H9 (cell line): Measurements from ENCODE around the gene LRRC55. TPM values are rescaled to one million over a fixed set of nuclear protein-coding genes. Genes with fewer than 3 reads are reported as not detected.

Experiments
- DNase-seq: peaks from one replicate; pipeline ENCODE4 v3.0.0-alpha.2; 2017
- H2AFZ ChIP-seq: one replicate; pipeline ENCODE4 v1.6.1; 2013; ENCODE audit warnings: mild to moderate bottlenecking, low read length, control low read depth, moderate library complexity
- H2AK5ac ChIP-seq: 2 replicates; pipeline ENCODE4 v1.6.1; 2013; ENCODE audit warnings: low read length, control low read depth, mixed read lengths; ENCODE audit not compliant: insufficient read length
- H2BK120ac ChIP-seq: one replicate; pipeline ENCODE4 v1.6.1; 2013; ENCODE audit warnings: low read depth, mild to moderate bottlenecking, low read length, control low read depth, inconsistent platforms; ENCODE audit not compliant: poor library complexity, severe bottlenecking
- H2BK12ac ChIP-seq: 2 replicates; pipeline ENCODE4 v1.6.1; 2013; ENCODE audit warnings: low read length, control low read depth, mixed read lengths, low read depth; ENCODE audit not compliant: insufficient read length
- H2BK15ac ChIP-seq: 2 replicates; pipeline ENCODE4 v1.6.1; 2013; ENCODE audit warnings: low read depth, low read length, control low read depth
- H2BK20ac ChIP-seq: one replicate; pipeline ENCODE4 v1.6.1; 2013; ENCODE audit warnings: low read depth, mild to moderate bottlenecking, low read length, control low read depth, inconsistent platforms; ENCODE audit not compliant: poor library complexity, severe bottlenecking
- H2BK5ac ChIP-seq: 2 replicates; pipeline ENCODE4 v1.6.1; 2013; ENCODE audit warnings: low read length, control low read depth, mixed read lengths; ENCODE audit not compliant: insufficient read length
- H3K14ac ChIP-seq: 2 replicates; pipeline ENCODE4 v1.6.1; 2013; ENCODE audit warnings: low read length, control low read depth; ENCODE audit not compliant: insufficient read depth
- H3K18ac ChIP-seq: 2 replicates; pipeline ENCODE4 v1.6.1; 2013; ENCODE audit warnings: low read depth, mild to moderate bottlenecking, mixed read lengths, low read length, control low read depth; ENCODE audit not compliant: insufficient read length
- H3K23ac ChIP-seq: 2 replicates; pipeline ENCODE4 v1.6.1; 2013; ENCODE audit warnings: low read length, control low read depth, mixed read lengths, low read depth; ENCODE audit not compliant: insufficient read length
- H3K23me2 ChIP-seq: 2 replicates; pipeline ENCODE4 v1.6.1; 2013; ENCODE audit warnings: low read depth, mild to moderate bottlenecking, mixed read lengths, low read length, control low read depth; ENCODE audit not compliant: insufficient read length, poor library complexity, severe bottlenecking
- H3K27ac ChIP-seq: 2 replicates; pipeline ENCODE4 v1.5.1; 2013; ENCODE audit warnings: low read length, control low read depth, mixed read lengths, low read depth; ENCODE audit not compliant: insufficient read length
- H3K27me3 ChIP-seq: 2 replicates; pipeline ENCODE4 v1.6.1; 2013; ENCODE audit warnings: low read length, control low read depth, inconsistent platforms; ENCODE audit not compliant: insufficient read depth
- H3K4ac ChIP-seq: 2 replicates; pipeline ENCODE4 v1.6.1; 2013; ENCODE audit warnings: low read depth, mild to moderate bottlenecking, control low read depth, inconsistent platforms, low read length, moderate library complexity
- H3K4me1 ChIP-seq: 2 replicates; pipeline ENCODE4 v1.6.1; 2013; ENCODE audit warnings: low read length, control low read depth, inconsistent platforms; ENCODE audit not compliant: insufficient read depth
- H3K4me2 ChIP-seq: 2 replicates; pipeline ENCODE4 v1.6.1; 2013; ENCODE audit warnings: low read length, control low read depth, mixed read lengths; ENCODE audit not compliant: insufficient read length, insufficient read depth
- H3K56ac ChIP-seq: 2 replicates; pipeline ENCODE4 v1.6.1; 2013; ENCODE audit warnings: low read depth, mild to moderate bottlenecking, mixed read lengths, low read length, control low read depth; ENCODE audit not compliant: insufficient read length
- H3K79me1 ChIP-seq: 2 replicates; pipeline ENCODE4 v1.6.1; 2013; ENCODE audit warnings: low read depth, mild to moderate bottlenecking, moderate library complexity, low read length, control low read depth, inconsistent platforms; ENCODE audit not compliant: insufficient read depth, poor library complexity, severe bottlenecking
- H3K79me2 ChIP-seq: 2 replicates; pipeline ENCODE4 v1.6.1; 2013; ENCODE audit warnings: low read length, control low read depth, inconsistent platforms; ENCODE audit not compliant: insufficient read depth
- H3K9ac ChIP-seq: 2 replicates; pipeline ENCODE4 v1.6.1; 2013; ENCODE audit warnings: low read length, control low read depth, mixed read lengths; ENCODE audit not compliant: insufficient read length; ENCODE audit errors: extremely low read depth
- H3K9me3 ChIP-seq: one replicate; pipeline ENCODE4 v1.6.1; 2013; ENCODE audit warnings: low read depth, low read length, inconsistent platforms; ENCODE audit not compliant: control insufficient read depth
- H3T11ph ChIP-seq: one replicate; pipeline ENCODE4 v1.6.1; 2013; ENCODE audit warnings: mild to moderate bottlenecking, low read length, control low read depth, inconsistent platforms
- H4K20me1 ChIP-seq: one replicate; pipeline ENCODE4 v1.6.1; 2013; ENCODE audit not compliant: control insufficient read depth, insufficient read length, insufficient read depth
- H4K5ac ChIP-seq: 2 replicates; pipeline ENCODE4 v1.6.1; 2013; ENCODE audit warnings: low read depth, mild to moderate bottlenecking, mixed read lengths, low read length, control low read depth; ENCODE audit not compliant: insufficient read length
- H4K8ac ChIP-seq: replicated peaks from 2 replicates; pipeline ENCODE4 v1.6.1; 2013; ENCODE audit warnings: low read length, control low read depth, mixed read lengths, low read depth; ENCODE audit not compliant: insufficient read length
- H4K91ac ChIP-seq: 2 replicates; pipeline ENCODE4 v1.6.1; 2013; ENCODE audit warnings: low read depth, mild to moderate bottlenecking, moderate library complexity, mixed read lengths, low read length, control low read depth; ENCODE audit not compliant: insufficient read length
- H3K27ac Mint-ChIP-seq, 3 experiments: 2 replicates in 2 of 3; 3 replicates in 1 of 3; pipeline ENCODE4 v1.8.0; 2020 to 2021; ENCODE audit warnings: mixed read lengths in 3 of 3, mild to moderate bottlenecking in 1 of 3, moderate library complexity in 1 of 3
- H3K27me3 Mint-ChIP-seq: 2 replicates; pipeline ENCODE4 v1.8.0; 2021; ENCODE audit warnings: low read depth, mild to moderate bottlenecking, moderate library complexity, mixed read lengths
- H3K36me3 Mint-ChIP-seq, 3 experiments: 2 replicates in 2 of 3; 3 replicates in 1 of 3; pipeline ENCODE4 v1.8.0; 2020 to 2021; ENCODE audit warnings: low read depth in 3 of 3, mixed read lengths in 3 of 3; ENCODE audit not compliant: insufficient read depth in 1 of 3
- H3K4me1 Mint-ChIP-seq, 2 experiments: 2 replicates each; pipeline ENCODE4 v1.8.0; 2020; ENCODE audit warnings: mixed read lengths in 2 of 2
- H3K4me3 Mint-ChIP-seq, 2 experiments: 2 replicates in 1 of 2; 3 replicates in 1 of 2; pipeline ENCODE4 v1.8.0; 2020 to 2021; ENCODE audit warnings: mild to moderate bottlenecking in 2 of 2, mixed read lengths in 2 of 2, moderate library complexity in 1 of 2
- H3K9me3 Mint-ChIP-seq, 2 experiments: 2 replicates in 1 of 2; 3 replicates in 1 of 2; pipeline ENCODE4 v1.8.0; 2020; ENCODE audit warnings: mild to moderate bottlenecking in 2 of 2, mixed read lengths in 2 of 2, moderate library complexity in 1 of 2
- CTCF ChIP-seq: fragments of 200-600 bp; sonication (generic); conservative IDR thresholded peaks from 3 replicates; pipeline ENCODE4 v1.8.0; 2021; ENCODE audit warnings: antibody characterized with exemption, mild to moderate bottlenecking
- WGBS: extraction: QIAGEN DNeasy Blood & Tissue Kit; methylation state at CpG from one replicate; pipeline ENCODE4 v1.1.7; 2013; ENCODE audit warnings: missing lambda C conversion rate, low lambda C conversion rate, mixed read lengths; ENCODE audit not compliant: insufficient read length; ENCODE audit errors: extremely low coverage; 5-methylcytosine and 5-hydroxymethylcytosine counted together
- total RNA-seq: library from RNA; stranded (reverse); gene quantifications from 2 replicates; pipeline ENCODE4 v1.2.1, GENCODE V29; 2021

The LRRC55 gene
- total RNA-seq, 1 experiment from 2014 or later, result 1.0 TPM

- Histone ChIP-seq H3K9ac (no peak overlapping the region), H3K4me2 (no peak overlapping the region), H3K4ac (no peak overlapping the region), H3K23me2 (no peaks in the 10 kb centered on the region), H3K79me1 (no peaks in the 10 kb centered on the region), H4K8ac (no peak overlapping the region), H2AFZ (no peak overlapping the region), H4K5ac (no peak overlapping the region), H3K23ac (no peak overlapping the region), H3K27ac (no peak overlapping the region), H3K14ac (no peak overlapping the region), H3K9me3 (no peaks in the 10 kb centered on the region), H2BK120ac (no peak overlapping the region), H4K91ac (no peak overlapping the region), H4K20me1 (no peaks in the 10 kb centered on the region), H2BK5ac (no peak overlapping the region), H2AK5ac (no peak overlapping the region), H3T11ph (no peak overlapping the region), H3K4me1 (peaks cover 3% of the 10 kb centered on the region; the same call in 1 of the 2 replicates), H2BK12ac (no peak overlapping the region), H3K18ac (no peak overlapping the region), H2BK15ac (no peak overlapping the region), H3K56ac (no peak overlapping the region), H3K27me3 (no peaks in the 10 kb centered on the region), H3K79me2 (no peaks in the 10 kb centered on the region), H2BK20ac (no peak overlapping the region)
- H3K27me3 Mint-ChIP-seq, result peaks cover 13% of the 10 kb centered on the region
- no peak overlapping the region; a peak in 1 of 7 replicates for H3K27ac Mint-ChIP-seq
- H3K4me3 Mint-ChIP-seq, result no peak overlapping the region
- H3K36me3 Mint-ChIP-seq, result no peaks in the 10 kb centered on the region
- no peak for TF ChIP-seq CTCF
- H3K4me1 Mint-ChIP-seq, result peaks cover 26 to 32% of the 10 kb centered on the region in 2 experiments
- H3K9me3 Mint-ChIP-seq, result no peaks in the 10 kb centered on the region
- no CpG with 5 or more reads among the region's 5 CpGs for WGBS
- no peak for DNase-seq
Observed at GRCh38 chr11:57158180-57158579, 23.6 kb upstream of the LRRC55 start.
